PFSK-1 (cell line): ENCODE data around the gene DIP2C.

Experiments used
- FOXP2 ChIP-seq: optimal IDR thresholded peaks from 2 replicates; pipeline ENCODE3; 2011; ENCODE audit warnings: borderline replicate concordance, control low read depth, inconsistent platforms; ENCODE audit not compliant: insufficient read depth; ENCODE audit errors: extremely low read length, extremely low read depth
- REST ChIP-seq, 2 experiments: IDR thresholded peaks; 2 replicates each; pipeline versions ENCODE4 v1.6.1 to v1.8.0; 2011 to 2012; ENCODE audit warnings: low read depth in 2 of 2, low read length in 2 of 2, control low read depth in 1 of 2, inconsistent platforms in 1 of 2, mild to moderate bottlenecking in 1 of 2, moderate library complexity in 1 of 2; ENCODE audit not compliant: insufficient read depth in 1 of 2
- SIN3A ChIP-seq: IDR thresholded peaks from 2 replicates; pipeline ENCODE4 v1.6.1; 2012; ENCODE audit warnings: mild to moderate bottlenecking, low read length, moderate library complexity, borderline replicate concordance; ENCODE audit not compliant: insufficient read depth

- TF ChIP-seq SIN3A (no peak), FOXP2 (no peak), REST (IDR thresholded peaks at IDR 0.05; ENCODE audit: insufficient read depth in 1 of 2, low read depth in 2 of 2, low read length in 2 of 2) (no peak)
Measured at GRCh38 chr10:675532-675931, 13.9 kb downstream of the DIP2C start.
